ENCODE data around the gene BZW1.

The BZW1 gene

GRCh38 chr2:200847269-200847668, 35.6 kb downstream of the BZW1 start:
- no peak overlapping the region for H3K4me3 ChIP-seq (replicated peaks; ENCODE audit: insufficient read depth, low read length)
- TF ChIP-seq CTCF (IDR thresholded peaks at IDR 0.05; ENCODE audit: insufficient read depth, low read length), result no peak
- no peak for TF ChIP-seq POLR2AphosphoS5 (IDR thresholded peaks at IDR 0.05; ENCODE audit: low read depth)
- TF ChIP-seq GABPA (IDR thresholded peaks at IDR 0.05; ENCODE audit: low read depth), result no peak
- TF ChIP-seq SPI1 (IDR thresholded peaks at IDR 0.05; ENCODE audit: borderline replicate concordance, low read depth), result no peak
- no peak for TF ChIP-seq REST (IDR thresholded peaks at IDR 0.05; ENCODE audit: insufficient replicate concordance, low read depth)
- no peaks in the 10 kb centered on the region for H3K27me3 ChIP-seq (ENCODE audit: insufficient read depth, poor library complexity, severe bottlenecking)
- no peak overlapping the region for H3K27ac ChIP-seq (replicated peaks)
- DNase-seq (ENCODE audit: low read depth in 1 of 2, low spot score in 1 of 2), result no peak

GRCh38 chr2:200847939-200848338, 36.2 kb downstream of the BZW1 start:
- TF ChIP-seq SPI1 (IDR thresholded peaks at IDR 0.05; ENCODE audit: borderline replicate concordance, low read depth) (no peak), CTCF (IDR thresholded peaks at IDR 0.05; ENCODE audit: insufficient read depth, low read length) (no peak), GABPA (IDR thresholded peaks at IDR 0.05; ENCODE audit: low read depth) (no peak), POLR2AphosphoS5 (IDR thresholded peaks at IDR 0.05; ENCODE audit: low read depth) (no peak), REST (IDR thresholded peaks at IDR 0.05; ENCODE audit: insufficient replicate concordance, low read depth) (no peak)
- H3K4me3 ChIP-seq (replicated peaks; ENCODE audit: insufficient read depth, low read length), result no peak overlapping the region
- H3K27ac ChIP-seq (replicated peaks), result no peak overlapping the region
- no peak for DNase-seq (ENCODE audit: low read depth in 1 of 2, low spot score in 1 of 2)
- no peaks in the 10 kb centered on the region for H3K27me3 ChIP-seq (ENCODE audit: insufficient read depth, poor library complexity, severe bottlenecking)

GRCh38 chr2:200850512-200851256, 39.0 kb downstream of the BZW1 start:
- no peak for DNase-seq (ENCODE audit: low read depth in 1 of 2, low spot score in 1 of 2)
- Histone ChIP-seq H3K4me3 (replicated peaks; ENCODE audit: insufficient read depth, low read length) (no peak overlapping the region), H3K27ac (replicated peaks) (no peak overlapping the region), H3K27me3 (ENCODE audit: insufficient read depth, poor library complexity, severe bottlenecking) (no peaks in the 10 kb centered on the region)
- TF ChIP-seq REST (IDR thresholded peaks at IDR 0.05; ENCODE audit: insufficient replicate concordance, low read depth) (no peak), GABPA (IDR thresholded peaks at IDR 0.05; ENCODE audit: low read depth) (no peak), SPI1 (IDR thresholded peaks at IDR 0.05; ENCODE audit: borderline replicate concordance, low read depth) (no peak), POLR2AphosphoS5 (IDR thresholded peaks at IDR 0.05; ENCODE audit: low read depth) (no peak), CTCF (IDR thresholded peaks at IDR 0.05; ENCODE audit: insufficient read depth, low read length) (no peak)

All from HL-60 (cell line).